SK-N-MC (cell line): ENCODE measurements around the gene ADAMTS19.

Experiments used
- DNase-seq: peaks from one replicate; pipeline ENCODE4 v3.0.0-alpha.2; 2011; ENCODE audit warnings: low read depth, low spot score
- H3K27ac ChIP-seq: fragments of 200-600 bp; sonication (generic); 2 replicates; pipeline ENCODE4 v1.5.1; 2016; ENCODE audit warnings: mixed run types
- H3K36me3 ChIP-seq: fragments of 200-600 bp; sonication (generic); 2 replicates; pipeline ENCODE4 v1.6.1; 2017; ENCODE audit warnings: antibody characterized with exemption, low read length, mixed read lengths; ENCODE audit not compliant: insufficient read depth
- H3K4me3 ChIP-seq: fragments of 200-600 bp; sonication (generic); 2 replicates; pipeline ENCODE4 v1.5.1; 2016
- H3K9ac ChIP-seq: fragments of 200-600 bp; sonication (generic); 2 replicates; pipeline ENCODE4 v1.8.0; 2017; ENCODE audit warnings: mixed run types, mixed read lengths; ENCODE audit not compliant: insufficient read length
- H3K9me3 ChIP-seq: fragments of 200-600 bp; sonication (generic); 2 replicates; pipeline ENCODE4 v1.6.1; 2017; ENCODE audit warnings: low read depth, mild to moderate bottlenecking, antibody characterized with exemption, low read length, moderate library complexity, mixed read lengths
- EZH2 ChIP-seq: fragments of 200-600 bp; sonication (generic); IDR thresholded peaks from one replicate; pipeline ENCODE4 v1.6.1; 2017; ENCODE audit warnings: antibody characterized with exemption
- FOXP2 ChIP-seq: optimal IDR thresholded peaks from 2 replicates; pipeline ENCODE3; 2011; ENCODE audit warnings: mild to moderate bottlenecking, moderate library complexity; ENCODE audit not compliant: insufficient read depth; ENCODE audit errors: extremely low read length, control extremely low read depth
- POLR2AphosphoS5 ChIP-seq: IDR thresholded peaks from 2 replicates; pipeline ENCODE4 v1.6.1; 2012; ENCODE audit warnings: mild to moderate bottlenecking, low read depth, low read length, borderline replicate concordance

The ADAMTS19 gene

DNA sequence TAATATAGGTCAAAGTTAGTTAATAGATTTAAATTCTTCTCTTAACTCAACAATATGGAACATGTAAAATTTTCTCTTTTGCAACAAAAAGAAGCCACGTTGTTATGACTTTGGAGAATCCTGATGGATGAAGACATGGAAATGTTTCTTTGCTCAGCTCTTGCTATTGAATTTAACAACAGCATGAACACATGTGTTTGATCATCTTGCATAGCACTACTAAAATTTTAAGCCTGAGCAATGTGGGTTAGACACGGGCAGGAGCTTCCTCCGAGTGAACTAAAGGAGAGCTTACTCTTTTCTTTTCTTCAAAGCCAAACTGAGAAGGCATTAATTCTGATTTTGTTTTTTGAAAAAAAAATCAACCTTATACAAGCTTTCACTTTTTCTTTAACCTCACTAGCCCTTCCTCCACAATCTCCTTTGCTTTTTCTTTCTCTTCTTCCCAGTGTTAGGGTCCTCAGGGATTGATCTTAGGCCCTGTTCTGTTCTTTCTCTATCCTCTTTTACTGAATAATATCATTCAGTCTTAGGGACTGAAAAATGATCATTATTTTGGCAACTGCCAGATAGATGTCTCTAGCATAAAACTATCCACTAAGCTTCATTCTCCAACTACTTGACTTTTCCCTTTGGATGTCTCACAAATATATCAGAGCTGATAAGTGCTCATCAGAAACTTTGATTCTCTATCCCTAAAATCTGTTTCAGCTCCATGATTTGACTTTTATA lies 36.9 kb downstream of the ADAMTS19 start:
- Histone ChIP-seq H3K9me3 (no peaks in the 10 kb centered on the region), H3K27ac (no peak overlapping the region), H3K4me3 (no peak overlapping the region), H3K36me3 (no peaks in the 10 kb centered on the region), H3K9ac (no peak overlapping the region)
- DNase-seq = no peak
- TF ChIP-seq FOXP2 = no peak
- TF ChIP-seq POLR2AphosphoS5 = no peak
- no peak for TF ChIP-seq EZH2

DNA sequence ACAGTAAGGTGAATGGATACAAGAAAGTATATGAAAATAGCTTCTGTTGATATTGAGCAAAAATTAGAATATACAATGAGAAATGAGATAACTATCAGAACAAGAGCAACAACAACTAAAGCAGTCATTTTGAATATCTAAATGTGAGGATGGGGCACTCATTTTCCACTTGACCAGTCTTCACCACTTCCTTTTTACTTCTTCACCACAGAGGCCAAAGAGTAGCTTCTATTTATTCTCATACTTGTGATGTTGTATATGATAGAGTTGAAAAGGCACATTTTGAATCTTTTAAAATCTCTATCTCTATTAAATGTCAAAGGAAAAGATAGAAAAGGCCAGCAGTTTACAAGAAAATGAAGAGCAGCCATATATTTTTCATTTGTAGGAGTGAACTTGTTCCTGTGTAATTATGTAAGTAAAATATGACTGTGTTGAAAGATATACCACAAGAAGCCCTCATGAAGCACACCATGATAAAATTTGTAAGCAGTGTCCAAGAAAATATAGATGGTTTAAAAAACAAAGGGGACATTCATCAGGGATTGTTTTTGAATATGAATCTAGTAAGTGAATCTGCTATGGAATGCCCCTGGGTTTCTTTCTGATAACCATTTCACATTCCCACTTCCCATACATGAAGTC lies 39.2 kb downstream of the ADAMTS19 start:
- no peak for DNase-seq

DNA sequence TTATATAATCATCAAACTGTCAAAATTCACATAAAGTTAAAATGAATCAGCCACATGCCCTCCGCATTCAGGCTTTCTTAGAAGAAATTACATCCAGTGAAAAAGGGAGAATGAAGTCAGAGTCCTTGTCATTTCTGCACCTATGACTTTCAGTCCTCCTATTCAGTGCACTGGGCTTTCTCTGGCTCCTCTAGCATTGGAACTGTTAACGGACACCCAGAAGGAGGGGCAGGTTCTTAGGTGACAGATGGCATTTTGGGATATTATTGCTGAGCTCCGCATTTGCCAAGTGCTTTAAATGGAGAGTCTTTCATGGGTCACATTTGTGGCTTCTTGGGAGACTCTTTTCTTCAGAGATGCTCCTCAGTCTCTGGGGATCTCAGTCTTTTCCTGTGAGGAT lies 40.0 kb downstream of the ADAMTS19 start:
- no peak for DNase-seq
- Histone ChIP-seq H3K9me3 (no peaks in the 10 kb centered on the region), H3K27ac (no peak overlapping the region), H3K9ac (no peak overlapping the region), H3K4me3 (no peak overlapping the region), H3K36me3 (no peaks in the 10 kb centered on the region)
- TF ChIP-seq POLR2AphosphoS5 (no peak), FOXP2 (no peak), EZH2 (no peak)

More for the DNA sequence above, 39.2 kb downstream of the ADAMTS19 start:
- Histone ChIP-seq H3K9ac (no peak overlapping the region), H3K4me3 (no peak overlapping the region), H3K36me3 (no peaks in the 10 kb centered on the region), H3K27ac (no peak overlapping the region), H3K9me3 (no peaks in the 10 kb centered on the region)
- TF ChIP-seq POLR2AphosphoS5 = no peak
- TF ChIP-seq FOXP2 = no peak
- TF ChIP-seq EZH2 = no peak

DNA sequence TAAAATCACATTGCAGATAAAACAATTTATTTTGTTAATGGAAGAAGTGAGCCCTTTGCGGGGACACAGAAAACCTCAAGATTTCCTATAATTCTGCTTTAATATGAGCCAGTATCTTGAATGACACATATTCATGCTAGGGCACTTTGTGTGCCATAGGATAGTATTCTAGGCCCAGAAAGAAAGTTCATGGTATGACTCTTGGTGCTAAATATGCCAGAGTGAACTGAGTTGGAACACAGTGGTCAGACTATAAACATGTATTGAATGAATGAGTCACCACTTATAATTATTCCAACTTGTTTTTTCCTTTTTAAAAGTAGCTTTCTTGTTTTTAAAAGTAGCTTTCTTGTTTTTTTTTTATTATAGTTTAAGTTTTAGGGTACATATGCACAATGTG lies 46.0 kb downstream of the ADAMTS19 start:
- TF ChIP-seq POLR2AphosphoS5 (no peak), EZH2 (no peak), FOXP2 (no peak)
- Histone ChIP-seq H3K27ac (no peak overlapping the region), H3K9me3 (no peaks in the 10 kb centered on the region), H3K36me3 (no peaks in the 10 kb centered on the region), H3K9ac (no peak overlapping the region), H3K4me3 (no peak overlapping the region)
- no peak for DNase-seq

DNA sequence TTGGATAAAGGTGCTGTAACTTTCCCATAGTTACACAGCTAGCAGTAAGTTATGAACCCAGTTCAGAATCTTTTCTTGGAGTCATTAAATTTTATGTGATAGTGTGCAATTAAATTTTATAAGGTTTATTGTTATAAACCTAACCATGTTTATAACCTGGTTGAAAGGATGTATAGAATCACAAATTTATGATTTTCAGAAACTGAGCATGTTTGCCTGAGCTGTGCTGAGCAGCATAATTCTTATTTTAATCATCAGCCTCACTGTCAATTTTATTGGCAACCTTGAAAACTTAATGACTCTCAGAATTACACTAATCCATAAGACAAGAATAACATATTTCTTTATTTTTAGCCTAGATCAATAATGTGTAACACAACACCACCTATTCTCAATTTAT lies 46.9 kb downstream of the ADAMTS19 start:
- no peak overlapping the region for H3K4me3 ChIP-seq
- H3K9ac ChIP-seq = no peak overlapping the region
- no peak for DNase-seq
- no peak overlapping the region for H3K27ac ChIP-seq
- TF ChIP-seq FOXP2 (no peak), POLR2AphosphoS5 (no peak), EZH2 (no peak)
- H3K9me3 ChIP-seq = no peaks in the 10 kb centered on the region
- H3K36me3 ChIP-seq = no peaks in the 10 kb centered on the region

DNA sequence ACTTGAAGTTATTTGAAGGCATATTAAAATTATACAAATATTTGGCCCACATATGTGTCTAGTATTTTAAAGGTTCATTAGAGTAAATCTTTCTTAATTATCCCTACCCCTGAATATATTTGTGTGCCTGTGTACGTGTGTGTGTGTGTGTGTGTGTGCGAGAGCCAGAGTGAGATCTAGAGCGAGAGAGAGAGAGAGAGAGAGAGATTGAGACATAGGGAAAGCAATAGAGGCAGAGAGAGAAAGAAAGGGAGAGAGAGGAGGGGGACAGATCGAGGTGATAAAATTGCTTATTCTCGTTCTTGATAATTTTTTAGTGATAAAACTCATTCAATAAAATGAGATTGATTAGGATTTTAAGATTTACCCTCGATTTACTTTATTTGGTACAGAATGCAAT lies 47.4 kb downstream of the ADAMTS19 start:
- H3K9ac ChIP-seq = no peak overlapping the region
- no peak for DNase-seq

DNA sequence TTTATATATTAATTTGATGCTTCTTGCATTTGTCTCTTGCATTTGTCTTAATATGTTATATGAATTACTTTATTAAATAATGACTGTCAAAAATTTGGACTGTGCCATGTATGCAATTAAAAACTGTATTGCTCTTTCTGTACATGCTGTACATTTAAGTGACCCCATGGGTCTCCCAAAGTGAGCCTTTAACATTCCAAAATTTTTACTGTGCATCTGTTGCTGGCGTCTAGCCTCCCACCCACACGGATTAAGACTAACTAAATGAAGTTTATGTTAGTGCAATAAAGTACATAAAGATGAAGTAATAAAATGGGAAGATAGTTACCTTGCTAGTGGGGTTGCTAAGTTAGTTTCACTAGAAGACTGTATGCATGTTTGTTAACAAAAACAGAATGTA lies 48.5 kb downstream of the ADAMTS19 start:
- no peak overlapping the region for H3K27ac ChIP-seq
- no peaks in the 10 kb centered on the region for H3K36me3 ChIP-seq
- H3K4me3 ChIP-seq = no peak overlapping the region
- no peak overlapping the region for H3K9ac ChIP-seq
- DNase-seq = no peak
- TF ChIP-seq EZH2 (no peak), POLR2AphosphoS5 (no peak), FOXP2 (no peak)
- H3K9me3 ChIP-seq = no peaks in the 10 kb centered on the region

More for the DNA sequence above, 47.4 kb downstream of the ADAMTS19 start:
- Histone ChIP-seq H3K27ac (no peak overlapping the region), H3K36me3 (no peaks in the 10 kb centered on the region), H3K9me3 (no peaks in the 10 kb centered on the region), H3K4me3 (no peak overlapping the region)
- TF ChIP-seq FOXP2 (no peak), POLR2AphosphoS5 (no peak), EZH2 (no peak)

DNA sequence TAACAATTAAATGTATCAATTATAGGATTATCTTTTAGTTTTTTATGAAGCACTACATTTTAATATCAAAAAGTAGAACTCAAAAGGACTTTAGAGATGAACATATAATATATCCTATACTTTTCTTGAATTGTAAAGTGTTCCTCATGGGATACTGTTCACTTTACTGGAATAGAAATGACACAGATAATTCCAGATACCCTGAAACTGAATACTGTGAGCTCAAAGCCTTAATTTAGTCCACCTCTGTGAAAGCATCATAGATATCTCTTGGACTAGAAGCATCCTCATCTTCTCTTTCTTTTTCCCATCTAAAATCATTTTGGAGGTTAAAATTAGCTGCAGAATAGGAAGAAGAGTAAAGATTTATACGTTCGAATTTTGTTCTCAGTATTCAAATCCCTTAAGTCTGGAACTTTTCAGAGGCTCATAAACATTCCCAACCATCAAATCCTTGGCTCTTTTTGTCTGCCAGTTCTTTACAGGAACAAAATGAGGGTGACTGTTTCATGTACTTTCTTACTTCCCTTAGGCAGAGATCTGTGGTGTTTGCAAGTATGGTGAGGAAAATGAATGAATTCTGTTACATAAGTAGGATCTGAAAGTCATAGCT lies 49.4 kb downstream of the ADAMTS19 start:
- no peak for DNase-seq
- H3K9ac ChIP-seq = no peak overlapping the region
- no peaks in the 10 kb centered on the region for H3K9me3 ChIP-seq
- no peak overlapping the region for H3K27ac ChIP-seq
- no peak overlapping the region for H3K4me3 ChIP-seq
- no peak for TF ChIP-seq FOXP2
- H3K36me3 ChIP-seq = no peaks in the 10 kb centered on the region
